GM12892 (cell line): ENCODE data around the gene ETF1.

Experiments
- POLR2A ChIP-seq: IDR thresholded peaks from 2 replicates; pipeline ENCODE4 v1.6.1; 2011; ENCODE audit warnings: low read depth, low read length, control low read depth
- POLR2AphosphoS5 ChIP-seq: IDR thresholded peaks from 2 replicates; pipeline ENCODE4 v1.6.1; 2011; ENCODE audit warnings: low read depth, low read length, control low read depth

GRCh38 chr5:138472353-138472752 is 70.7 kb downstream of the ETF1 start:
- no peak for TF ChIP-seq POLR2AphosphoS5
- TF ChIP-seq POLR2A = no peak
